Mesendoderm (in vitro differentiated cells): ENCODE measurements around the gene METTL24.

Experiments used
- DNase-seq: peaks from one replicate; pipeline ENCODE4 v3.0.0; 2013
- H2AK5ac ChIP-seq: 2 replicates; pipeline ENCODE4 v1.6.1; 2013; ENCODE audit warnings: low read length, inconsistent platforms
- H2BK120ac ChIP-seq: 2 replicates; pipeline ENCODE4 v1.6.1; 2013; ENCODE audit warnings: low read depth, mild to moderate bottlenecking, low read length, moderate library complexity, mixed read lengths
- H2BK15ac ChIP-seq: replicated peaks from 2 replicates; pipeline ENCODE4 v1.6.1; 2013; ENCODE audit warnings: low read depth, mild to moderate bottlenecking, moderate library complexity
- H2BK5ac ChIP-seq: 2 replicates; pipeline ENCODE4 v1.6.1; 2013; ENCODE audit warnings: low read length, inconsistent platforms
- H3K18ac ChIP-seq: 2 replicates; pipeline ENCODE4 v1.6.1; 2013; ENCODE audit warnings: mild to moderate bottlenecking, low read length, mixed read lengths
- H3K23ac ChIP-seq: one replicate; pipeline ENCODE4 v1.6.1; 2013; ENCODE audit warnings: low read length
- H3K27ac ChIP-seq: 2 replicates; pipeline ENCODE4 v1.5.1; 2013; ENCODE audit warnings: low read depth, mild to moderate bottlenecking, inconsistent platforms, low read length, moderate library complexity
- H3K27me3 ChIP-seq: 2 replicates; pipeline ENCODE4 v1.6.1; 2013; ENCODE audit warnings: low read length, control low read depth, mild to moderate bottlenecking, inconsistent platforms; ENCODE audit not compliant: insufficient read depth, poor library complexity
- H3K36me3 ChIP-seq: 2 replicates; pipeline ENCODE4 v1.6.1; 2013; ENCODE audit warnings: low read length, inconsistent platforms; ENCODE audit not compliant: control insufficient read depth, insufficient read depth
- H3K4ac ChIP-seq: one replicate; pipeline ENCODE4 v1.6.1; 2013; ENCODE audit warnings: low read depth, mild to moderate bottlenecking, low read length, moderate library complexity
- H3K4me1 ChIP-seq: 2 replicates; pipeline ENCODE4 v1.6.1; 2013; ENCODE audit warnings: low read depth, low read length, inconsistent platforms; ENCODE audit not compliant: control insufficient read depth
- H3K4me2 ChIP-seq: 2 replicates; pipeline ENCODE4 v1.6.1; 2013; ENCODE audit warnings: low read length
- H3K4me3 ChIP-seq: 2 replicates; pipeline ENCODE4 v1.5.1; 2013; ENCODE audit warnings: mild to moderate bottlenecking, low read length
- H3K56ac ChIP-seq: one replicate; pipeline ENCODE4 v1.6.1; 2013; ENCODE audit warnings: low read length
- H3K79me1 ChIP-seq: 2 replicates; pipeline ENCODE4 v1.6.1; 2013; ENCODE audit warnings: low read length, inconsistent platforms
- H3K79me2 ChIP-seq: 2 replicates; pipeline ENCODE4 v1.6.1; 2013; ENCODE audit warnings: mild to moderate bottlenecking, low read length; ENCODE audit not compliant: control insufficient read depth, insufficient read depth
- H3K9ac ChIP-seq: 2 replicates; pipeline ENCODE4 v1.6.1; 2013; ENCODE audit warnings: low read length, inconsistent platforms
- H4K5ac ChIP-seq: one replicate; pipeline ENCODE4 v1.6.1; 2013; ENCODE audit warnings: low read length
- H4K8ac ChIP-seq: one replicate; pipeline ENCODE4 v1.6.1; 2013; ENCODE audit warnings: low read depth, mild to moderate bottlenecking, control low read depth, low read length, moderate library complexity
- WGBS: extraction: QIAGEN DNeasy Blood & Tissue Kit; methylation state at CpG from one replicate; pipeline ENCODE4 v1.1.7; 2013; ENCODE audit warnings: low lambda C conversion rate, missing lambda C conversion rate; ENCODE audit not compliant: insufficient coverage; ENCODE audit errors: extremely low coverage; 5-methylcytosine and 5-hydroxymethylcytosine counted together

Gene METTL24

GRCh38 chr6:110326609-110327008, 31.5 kb downstream of the METTL24 start:
- Histone ChIP-seq H3K4me1 (peaks cover 13% of the 10 kb centered on the region), H2BK5ac (no peak overlapping the region), H4K5ac (no peak overlapping the region), H3K79me1 (no peaks in the 10 kb centered on the region), H3K27me3 (no peaks in the 10 kb centered on the region), H2BK15ac (no peak overlapping the region), H3K79me2 (no peaks in the 10 kb centered on the region), H3K9ac (no peak overlapping the region), H3K56ac (no peak overlapping the region), H3K27ac (no peak overlapping the region), H2AK5ac (no peak overlapping the region), H3K18ac (no peak overlapping the region), H3K36me3 (no peaks in the 10 kb centered on the region), H3K4ac (no peak overlapping the region), H3K4me3 (no peak overlapping the region), H4K8ac (no peak overlapping the region), H3K23ac (no peak overlapping the region), H2BK120ac (no peak overlapping the region), H3K4me2 (no peak overlapping the region)
- no peak for DNase-seq
- WGBS, result no CpG with 5 or more reads among the region's 2 CpGs

DNA sequence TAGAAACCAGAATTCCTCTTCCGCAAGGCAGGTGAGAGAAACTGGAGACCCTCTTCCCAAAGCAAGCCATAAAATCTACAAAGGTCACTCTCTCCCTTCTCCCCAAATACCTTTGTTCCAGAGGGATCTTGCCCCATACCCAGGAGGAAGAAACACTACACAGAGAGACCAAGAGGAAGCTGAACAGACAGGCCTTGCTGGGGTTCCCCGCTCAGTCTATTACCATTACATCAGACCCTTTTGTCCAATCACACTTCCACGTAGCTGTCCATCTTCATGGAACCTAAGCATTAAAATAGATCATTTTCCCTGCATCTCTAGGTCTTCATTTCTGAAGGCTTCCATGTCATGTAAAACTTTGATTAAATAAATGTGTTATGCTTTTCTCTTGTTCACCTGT, 32.1 kb downstream of the METTL24 start:
- Histone ChIP-seq H3K56ac (no peak overlapping the region), H3K79me1 (no peaks in the 10 kb centered on the region), H3K79me2 (no peaks in the 10 kb centered on the region), H3K36me3 (no peaks in the 10 kb centered on the region), H3K27ac (no peak overlapping the region), H4K8ac (no peak overlapping the region), H3K4me3 (no peak overlapping the region), H3K4ac (no peak overlapping the region), H3K9ac (no peak overlapping the region), H2BK15ac (peak overlapping the region; percentile 4), H4K5ac (no peak overlapping the region), H3K23ac (no peak overlapping the region), H3K27me3 (no peaks in the 10 kb centered on the region), H3K4me1 (peaks cover 13% of the 10 kb centered on the region), H2AK5ac (no peak overlapping the region), H3K18ac (no peak overlapping the region), H2BK120ac (no peak overlapping the region), H3K4me2 (no peak overlapping the region), H2BK5ac (no peak overlapping the region)
- no CpG with 5 or more reads among the region's 3 CpGs for WGBS
- no peak for DNase-seq

- no peak overlapping the region for H3K18ac ChIP-seq
- no peaks in the 10 kb centered on the region for H3K79me2 ChIP-seq
- no peaks in the 10 kb centered on the region for H3K36me3 ChIP-seq
- no peak overlapping the region for H3K56ac ChIP-seq
- no peak overlapping the region for H3K4ac ChIP-seq
- H3K27me3 ChIP-seq, result no peaks in the 10 kb centered on the region
- H2BK15ac ChIP-seq, result no peak overlapping the region
- DNase-seq, result no peak
- H3K4me1 ChIP-seq, result peaks cover 13% of the 10 kb centered on the region
- H3K4me3 ChIP-seq, result no peak overlapping the region
- H4K8ac ChIP-seq, result no peak overlapping the region
- H2BK5ac ChIP-seq, result no peak overlapping the region
- H2AK5ac ChIP-seq, result no peak overlapping the region
- no peak overlapping the region for H4K5ac ChIP-seq
- H3K9ac ChIP-seq, result no peak overlapping the region
- H3K27ac ChIP-seq, result no peak overlapping the region
- no peak overlapping the region for H3K4me2 ChIP-seq
- no peak overlapping the region for H2BK120ac ChIP-seq
- no peak overlapping the region for H3K23ac ChIP-seq
- no peaks in the 10 kb centered on the region for H3K79me1 ChIP-seq
These were observed 33.0 kb downstream of the METTL24 start for GRCh38 chr6:110325197-110325596.

- no peaks in the 10 kb centered on the region for H3K27me3 ChIP-seq
- H3K27ac ChIP-seq, result no peak overlapping the region
- H2BK120ac ChIP-seq, result no peak overlapping the region
- no peaks in the 10 kb centered on the region for H3K36me3 ChIP-seq
- H4K5ac ChIP-seq, result no peak overlapping the region
- no peak overlapping the region for H3K23ac ChIP-seq
- H3K4me1 ChIP-seq, result peaks cover 13% of the 10 kb centered on the region
- H3K4me2 ChIP-seq, result no peak overlapping the region
- H2AK5ac ChIP-seq, result no peak overlapping the region
- no peak overlapping the region for H2BK15ac ChIP-seq
- H3K79me2 ChIP-seq, result no peaks in the 10 kb centered on the region
- no peak overlapping the region for H4K8ac ChIP-seq
- DNase-seq, result no peak
- no peaks in the 10 kb centered on the region for H3K79me1 ChIP-seq
- H3K9ac ChIP-seq, result no peak overlapping the region
- H3K18ac ChIP-seq, result no peak overlapping the region
- no peak overlapping the region for H2BK5ac ChIP-seq
- H3K4me3 ChIP-seq, result no peak overlapping the region
- no peak overlapping the region for H3K56ac ChIP-seq
- WGBS, result no CpG with 5 or more reads among the region's 3 CpGs
- no peak overlapping the region for H3K4ac ChIP-seq
These were observed 33.6 kb downstream of the METTL24 start for GRCh38 chr6:110324548-110324947.

- no peaks in the 10 kb centered on the region for H3K36me3 ChIP-seq
- H3K27ac ChIP-seq, result peak overlapping the region; percentile 13
- H3K4me3 ChIP-seq, result no peak overlapping the region
These were observed 34.9 kb downstream of the METTL24 start for GRCh38 chr6:110323258-110323657.

DNA sequence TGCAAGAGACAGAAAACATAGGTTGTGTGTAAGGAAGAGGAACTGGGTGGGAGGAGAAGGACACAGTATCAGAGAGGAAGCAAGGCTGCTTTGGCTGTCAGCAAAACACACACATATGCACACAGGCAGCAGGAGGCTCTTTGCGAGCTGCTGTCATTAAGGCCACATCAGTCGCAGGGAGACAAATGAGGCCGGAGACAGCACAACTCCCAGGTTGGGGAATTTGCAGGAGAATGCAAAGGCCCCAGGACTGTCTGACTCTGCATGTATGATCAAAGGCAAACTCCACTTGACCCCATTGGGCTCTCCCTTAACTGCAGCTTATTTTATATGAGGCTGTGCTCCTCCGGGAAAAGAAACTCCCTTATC, 35.3 kb downstream of the METTL24 start:
- H3K9ac ChIP-seq, result no peak overlapping the region
- no peak overlapping the region for H2BK15ac ChIP-seq
- no peaks in the 10 kb centered on the region for H3K27me3 ChIP-seq
- no peaks in the 10 kb centered on the region for H3K79me1 ChIP-seq
- no peak overlapping the region for H3K56ac ChIP-seq
- H3K79me2 ChIP-seq, result no peaks in the 10 kb centered on the region
- H3K27ac ChIP-seq, result no peak overlapping the region
- no peak overlapping the region for H3K4me2 ChIP-seq
- H3K23ac ChIP-seq, result no peak overlapping the region
- peak; percentile 87 for DNase-seq
- no peak overlapping the region for H2BK120ac ChIP-seq
- H2BK5ac ChIP-seq, result no peak overlapping the region
- peaks cover 13% of the 10 kb centered on the region for H3K4me1 ChIP-seq
- no peaks in the 10 kb centered on the region for H3K36me3 ChIP-seq
- H3K4ac ChIP-seq, result no peak overlapping the region
- WGBS, result no CpG with 5 or more reads among the region's 4 CpGs
- no peak overlapping the region for H3K18ac ChIP-seq
- no peak overlapping the region for H2AK5ac ChIP-seq
- no peak overlapping the region for H3K4me3 ChIP-seq
- no peak overlapping the region for H4K8ac ChIP-seq
- no peak overlapping the region for H4K5ac ChIP-seq

More at GRCh38 chr6:110323258-110323657, 34.9 kb downstream of the METTL24 start:
- Histone ChIP-seq H4K8ac (no peak overlapping the region), H3K4me2 (no peak overlapping the region), H3K18ac (no peak overlapping the region), H3K56ac (no peak overlapping the region), H3K23ac (no peak overlapping the region), H2AK5ac (no peak overlapping the region), H2BK15ac (no peak overlapping the region), H3K79me1 (no peaks in the 10 kb centered on the region), H3K9ac (no peak overlapping the region), H3K79me2 (no peaks in the 10 kb centered on the region), H3K4ac (no peak overlapping the region), H3K4me1 (peaks cover 13% of the 10 kb centered on the region), H2BK120ac (no peak overlapping the region), H2BK5ac (no peak overlapping the region), H4K5ac (no peak overlapping the region), H3K27me3 (no peaks in the 10 kb centered on the region)
- DNase-seq, result no peak
- no CpG with 5 or more reads among the region's 4 CpGs for WGBS
